Stimulated activated CD8-positive, alpha-beta memory T cell treated with anti-CD3 and anti-CD28 coated beads, Interleukin-7, amount 100 ng/mL, for 48 hours (primary cell): ENCODE results near the gene ALDH3A2.
"Not testable (repeated sequence)": the region's sequence is repeated elsewhere in the genome, so short reads cannot be mapped to it uniquely, and the experiment has no call there.

Experiments used
- DNase-seq, 2 donors: peaks; one replicate each; pipeline ENCODE4 v3.0.0-alpha.2; 2020; ENCODE audit warnings: low read depth in 1 of 2; ENCODE audit errors: extremely low read depth in 1 of 2

Gene ALDH3A2

DNA sequence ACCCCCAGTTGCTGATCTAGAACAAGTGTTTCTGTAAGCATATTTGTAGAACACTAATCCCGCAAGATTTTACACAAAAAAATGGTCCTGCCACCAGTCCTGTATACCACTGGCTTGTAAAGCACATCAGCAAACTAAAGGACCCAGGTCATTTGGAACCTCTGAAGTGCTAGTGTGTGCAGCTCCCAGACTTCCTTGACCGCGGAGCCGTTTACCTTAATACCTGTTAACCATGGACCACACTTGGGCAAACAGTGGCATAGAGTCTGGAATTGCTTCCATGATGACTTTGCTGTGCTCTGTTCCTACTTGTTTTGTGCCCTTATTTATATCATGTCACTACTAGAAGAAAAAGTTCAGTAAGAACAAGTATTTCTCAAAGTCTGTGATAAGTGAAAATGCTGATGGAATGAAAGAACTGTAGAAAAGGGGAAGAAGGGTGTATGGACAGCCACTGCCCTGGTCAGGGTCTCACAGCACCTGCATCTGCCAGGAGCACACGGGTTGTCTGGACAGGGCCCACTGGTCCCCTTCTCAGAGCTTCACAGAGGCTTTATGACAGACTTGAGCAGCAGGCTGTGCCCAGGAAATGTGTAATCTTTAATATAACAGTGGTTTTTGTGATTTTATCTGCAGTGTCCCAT, 29.3 kb downstream of the ALDH3A2 start:
- no peak for DNase-seq

GRCh38 chr17:19678581-19679453, 30.3 kb downstream of the ALDH3A2 start:
- no peak for DNase-seq

- no peak for DNase-seq
Observed at GRCh38 chr17:19683117-19683516, 34.6 kb downstream of the ALDH3A2 start.

GRCh38 chr17:19684909-19685580, 36.5 kb downstream of the ALDH3A2 start:
- not testable (repeated sequence) for DNase-seq

GRCh38 chr17:19686400-19687090, 38.0 kb downstream of the ALDH3A2 start:
- no peak for DNase-seq

DNA sequence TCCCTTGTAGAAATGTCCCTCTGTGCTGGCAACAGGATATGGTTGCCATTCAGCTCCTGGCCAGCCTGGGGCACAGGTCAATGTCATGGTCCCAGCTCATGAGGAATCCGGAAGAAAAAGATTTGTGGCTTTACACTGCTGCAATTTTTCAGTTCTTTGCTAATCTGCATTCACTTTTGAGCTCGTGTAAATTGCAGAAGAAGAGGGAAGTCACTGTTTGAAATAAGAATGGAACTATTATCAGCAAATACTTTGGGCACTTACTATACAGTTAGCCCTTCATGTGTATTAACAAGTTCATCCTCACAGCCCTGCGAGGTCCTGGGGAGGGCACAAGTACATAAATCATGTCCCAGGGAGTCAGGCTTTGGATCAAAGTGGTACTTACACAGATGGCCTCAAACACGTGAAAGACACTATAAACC, 53.7 kb downstream of the ALDH3A2 start:
- no peak for DNase-seq

- no peak for DNase-seq
Observed at GRCh38 chr17:19703106-19703827, 54.7 kb downstream of the ALDH3A2 start.

GRCh38 chr17:19703828-19704613, 55.5 kb downstream of the ALDH3A2 start:
- DNase-seq: no peak

DNA sequence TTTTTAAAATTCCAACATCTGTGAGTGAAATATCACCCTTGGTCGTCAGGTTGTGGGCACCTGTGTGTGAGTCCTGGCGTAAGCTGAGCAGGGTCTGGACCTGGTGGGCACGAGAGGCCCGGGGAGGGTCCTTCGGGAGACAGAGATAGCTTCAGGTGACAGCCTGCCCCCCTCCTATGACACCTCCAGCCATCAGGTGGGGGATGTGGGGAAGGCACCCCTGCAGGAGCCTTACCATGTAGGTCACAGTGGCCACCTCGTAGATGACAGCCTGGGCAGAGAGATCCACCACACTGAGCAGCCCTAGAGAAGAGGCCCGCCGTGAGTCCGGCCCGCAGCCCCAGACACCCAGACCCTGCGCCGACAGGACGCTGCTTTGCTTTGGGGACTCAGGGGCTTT, 56.6 kb downstream of the ALDH3A2 start:
- DNase-seq: no peak

DNA sequence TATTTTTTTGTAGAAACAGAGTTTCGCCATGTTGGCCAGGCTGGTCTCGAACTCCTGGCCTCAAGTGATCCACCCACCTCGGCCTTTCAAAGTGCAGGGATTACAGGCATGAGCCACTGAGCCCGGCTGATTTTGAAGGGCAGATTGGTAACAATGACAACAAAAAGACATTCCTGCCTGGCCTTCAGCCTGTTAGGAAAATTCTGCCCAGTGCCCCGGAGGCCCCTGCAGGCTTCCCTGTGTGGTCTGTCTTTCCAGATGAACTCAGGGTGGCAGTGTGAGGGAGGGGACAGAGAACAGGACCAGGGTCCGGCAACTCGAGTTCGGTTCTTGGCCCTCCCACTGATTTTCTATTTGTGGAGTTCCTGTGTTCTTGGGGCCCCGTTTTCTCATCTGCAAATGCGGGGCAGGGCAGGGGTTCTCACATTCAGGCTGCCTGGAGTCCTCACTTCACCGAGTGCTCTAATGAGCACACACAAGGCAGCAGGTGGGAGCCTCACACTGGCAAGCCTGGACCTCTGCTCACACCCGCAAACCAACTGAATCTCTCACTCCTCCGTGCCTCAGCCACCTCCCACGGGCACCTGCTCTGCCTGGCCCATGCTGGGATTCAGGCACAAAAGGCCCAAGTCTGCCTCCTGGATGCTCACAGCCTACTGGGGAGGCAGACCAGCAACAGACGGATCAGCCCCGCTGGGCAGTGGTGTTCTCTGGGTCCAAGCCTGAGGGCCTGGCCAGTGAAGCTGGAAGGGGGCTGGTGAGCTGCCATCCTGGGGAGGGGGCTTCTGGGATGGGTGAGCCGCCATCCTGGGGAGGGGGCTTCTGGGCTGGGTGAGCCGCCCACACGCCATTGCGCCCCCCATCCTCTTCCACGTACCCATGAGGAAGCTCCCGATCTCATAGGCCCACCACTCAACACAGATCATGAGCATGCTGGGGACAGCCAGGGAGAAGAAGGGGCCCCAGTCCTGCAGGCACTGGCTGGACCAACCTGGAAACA, 57.5 kb downstream of the ALDH3A2 start:
- DNase-seq: no peak

DNA sequence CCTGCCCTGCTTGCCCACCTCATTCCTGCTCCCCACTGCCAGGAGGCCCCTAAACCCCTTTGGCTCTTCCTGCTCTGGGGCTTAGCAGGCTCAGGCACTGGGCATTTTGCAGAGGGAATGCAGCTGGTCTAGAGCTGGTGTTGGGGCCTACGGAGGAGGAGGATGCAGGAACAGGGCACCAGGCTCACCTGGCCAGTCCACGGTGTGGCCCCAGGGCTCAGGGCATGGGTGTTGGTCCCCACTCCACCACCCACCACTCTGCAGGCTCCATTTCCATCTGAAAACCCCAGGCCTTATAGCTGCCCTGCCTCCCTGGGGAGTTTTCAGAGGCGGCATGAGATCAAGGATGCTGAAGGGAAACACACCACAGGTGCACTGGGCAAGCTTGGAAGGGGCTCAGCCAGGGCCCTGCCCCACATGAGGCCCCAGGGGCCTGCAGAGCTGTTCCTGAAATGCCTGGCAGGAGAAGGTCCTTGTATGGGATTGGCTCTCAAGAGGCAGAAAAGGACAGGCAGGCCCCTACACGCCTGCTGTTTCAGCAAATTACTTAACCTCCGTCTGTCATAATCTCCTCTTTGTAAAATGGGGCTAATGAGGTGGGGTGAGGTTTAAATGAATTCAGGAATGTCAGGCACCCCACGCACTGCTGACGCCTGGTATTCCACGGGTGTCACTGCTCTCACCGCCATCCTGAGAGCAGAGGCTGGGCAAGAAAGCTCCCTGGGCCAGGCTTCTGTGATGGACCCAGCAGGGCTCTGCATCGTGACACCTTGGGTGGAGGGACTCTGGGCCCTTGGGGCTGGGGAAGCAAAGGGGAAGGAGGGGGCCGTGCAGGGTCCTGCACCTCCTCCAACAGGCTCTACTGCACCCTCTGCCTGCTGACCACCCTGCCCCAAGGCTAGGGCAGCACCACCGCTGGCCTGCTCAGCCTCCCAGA, 58.5 kb downstream of the ALDH3A2 start:
- DNase-seq: no peak

- DNase-seq: no peak
Observed at GRCh38 chr17:19707728-19708221, 59.2 kb downstream of the ALDH3A2 start.

DNA sequence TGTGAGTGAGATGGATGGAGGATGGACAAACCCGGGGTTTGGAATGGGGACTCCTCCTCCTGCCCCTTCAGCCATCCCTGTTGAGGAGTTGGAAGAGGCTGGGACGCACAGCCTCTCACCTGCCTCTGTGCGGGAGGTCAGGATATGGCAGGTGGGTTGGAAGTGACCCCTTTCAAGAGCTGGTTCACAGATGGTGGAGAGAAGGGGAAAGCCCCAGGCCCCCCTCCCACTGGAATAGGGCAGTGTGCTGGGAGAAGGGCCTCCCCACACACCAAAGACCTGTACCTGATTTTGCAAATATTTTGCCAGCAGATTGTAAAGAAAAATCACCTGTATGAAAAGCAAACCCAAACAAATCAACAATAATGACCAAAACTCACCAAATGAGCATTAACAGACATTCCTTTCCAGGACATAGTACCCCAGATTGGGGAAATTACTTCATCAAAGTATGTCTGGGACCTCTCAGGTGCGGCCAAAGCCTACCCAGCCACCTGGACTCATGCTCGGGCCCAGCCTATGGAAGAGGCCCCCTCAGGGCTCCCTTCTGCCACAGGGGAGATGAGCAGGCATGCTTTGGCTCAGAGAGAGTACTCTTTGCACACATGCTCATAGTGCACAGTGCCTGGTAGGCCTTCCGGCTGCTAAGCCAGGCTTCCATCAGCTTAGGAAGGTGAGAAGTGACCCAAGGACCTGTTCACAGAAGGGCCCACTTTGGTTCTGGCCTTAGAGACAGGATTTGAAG, 60.1 kb downstream of the ALDH3A2 start:
- no peak for DNase-seq

GRCh38 chr17:19709841-19710240, 61.3 kb downstream of the ALDH3A2 start:
- no peak for DNase-seq

- no peak for DNase-seq
Observed at GRCh38 chr17:19712436-19713004, 64.0 kb downstream of the ALDH3A2 start.

DNA sequence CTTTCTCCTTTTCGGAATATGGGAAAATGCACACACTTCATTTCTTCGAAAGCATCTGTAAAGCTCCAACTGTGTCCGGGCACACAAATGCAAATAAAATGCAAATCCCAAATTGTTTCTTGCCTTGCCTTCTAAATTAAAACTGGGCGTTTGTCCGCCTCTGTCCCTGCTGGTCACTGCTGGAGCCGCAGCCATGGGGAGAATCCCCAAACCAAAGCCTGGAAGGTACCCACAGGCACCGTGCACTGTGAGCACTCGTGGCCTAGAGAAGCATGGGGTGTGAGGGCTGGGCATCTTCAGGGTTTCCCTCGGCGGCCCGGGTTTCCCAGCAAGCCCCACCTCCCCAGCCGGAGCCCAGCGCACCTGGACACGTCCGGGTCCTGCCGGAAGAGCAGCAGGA, 64.9 kb downstream of the ALDH3A2 start:
- DNase-seq: no peak
